Measurements from ENCODE around the gene SYK.

GRCh38 chr9:90851444-90851843, 49.8 kb downstream of the SYK start:
- TF ChIP-seq POLR2AphosphoS5 (IDR thresholded peaks at IDR 0.05; ENCODE audit: low read depth, low read length), result no peak
- TF ChIP-seq POLR2A (IDR thresholded peaks at IDR 0.05; ENCODE audit: low read depth, low read length), result no peak
- no peak for TF ChIP-seq PAX5 (IDR thresholded peaks at IDR 0.05; ENCODE audit: insufficient read depth, low read length, severe bottlenecking)
- TF ChIP-seq POU2F2 (IDR thresholded peaks at IDR 0.05; ENCODE audit: low read depth, low read length), result no peak
- no peak for TF ChIP-seq TAF1 (IDR thresholded peaks at IDR 0.05; ENCODE audit: low read depth, low read length)
- TF ChIP-seq SPI1 (IDR thresholded peaks at IDR 0.05; ENCODE audit: low read depth, low read length), result no peak

Measured in GM12891 (cell line).